ENCODE measurements around the gene KLHL22. TPM values are rescaled to one million over a fixed set of nuclear protein-coding genes. Genes with fewer than 3 reads are reported as not detected.
A peak's percentile ranks its signal among the peaks of the same experiment; 100 is the strongest.
"Not testable (repeated sequence)": the region's sequence is repeated elsewhere in the genome, so short reads cannot be mapped to it uniquely, and the experiment has no call there.

Gene KLHL22
- total and polyA plus RNA-seq, 2 experiments from 2014 or later, result 33.8 to 55.0 TPM

- H3K4me1 ChIP-seq (ENCODE audit: low read depth), result no peaks in the 10 kb centered on the region
- no peak for TF ChIP-seq CTCF (IDR thresholded peaks at IDR 0.05; ENCODE audit: low read depth, low read length)
- no peak overlapping the region for H3K27ac ChIP-seq
- H3K4me3 ChIP-seq, result no peak overlapping the region
- H3K36me3 ChIP-seq, result no peaks in the 10 kb centered on the region
- H3K9me3 ChIP-seq (ENCODE audit: low read depth), result no peaks in the 10 kb centered on the region
- H3K27me3 ChIP-seq, result no peaks in the 10 kb centered on the region
- no peak for DNase-seq (ENCODE audit: low read depth in 1 of 2, low spot score in 1 of 2)
These were observed 11.8 kb downstream of the KLHL22 start for GRCh38 chr22:20483771-20484170.

GRCh38 chr22:20483143-20483506 is 12.5 kb downstream of the KLHL22 start:
- DNase-seq (ENCODE audit: low read depth in 1 of 2, low spot score in 1 of 2); H3K36me3 ChIP-seq; H3K27ac ChIP-seq; H3K4me1 ChIP-seq (ENCODE audit: low read depth); H3K27me3 ChIP-seq; H3K4me3 ChIP-seq; H3K9me3 ChIP-seq (ENCODE audit: low read depth): not testable (repeated sequence)

GRCh38 chr22:20479612-20480196 is 15.9 kb downstream of the KLHL22 start:
- H3K27ac ChIP-seq, result no peak overlapping the region
- H3K4me1 ChIP-seq (ENCODE audit: low read depth), result no peaks in the 10 kb centered on the region
- no peak for TF ChIP-seq CTCF (IDR thresholded peaks at IDR 0.05; ENCODE audit: low read depth, low read length)

GRCh38 chr22:20478059-20478458 is 17.5 kb downstream of the KLHL22 start:
- not testable (repeated sequence) for DNase-seq (ENCODE audit: low read depth in 1 of 2, low spot score in 1 of 2); H3K27me3 ChIP-seq; H3K9me3 ChIP-seq (ENCODE audit: low read depth); H3K27ac ChIP-seq; H3K4me1 ChIP-seq (ENCODE audit: low read depth); H3K36me3 ChIP-seq; H3K4me3 ChIP-seq

More at GRCh38 chr22:20479612-20480196, 15.9 kb downstream of the KLHL22 start:
- Histone ChIP-seq H3K27me3 (no peaks in the 10 kb centered on the region), H3K36me3 (no peaks in the 10 kb centered on the region), H3K4me3 (no peak overlapping the region), H3K9me3 (ENCODE audit: low read depth) (no peaks in the 10 kb centered on the region)
- DNase-seq (ENCODE audit: low read depth in 1 of 2, low spot score in 1 of 2), result peak in 1 of 2 donors; percentile 29

- not testable (repeated sequence) for H3K36me3 ChIP-seq; H3K9me3 ChIP-seq (ENCODE audit: low read depth); DNase-seq (ENCODE audit: low read depth in 1 of 2, low spot score in 1 of 2); H3K27ac ChIP-seq; H3K4me1 ChIP-seq (ENCODE audit: low read depth); H3K27me3 ChIP-seq; H3K4me3 ChIP-seq
These were observed 20.0 kb downstream of the KLHL22 start for GRCh38 chr22:20475569-20475968.

- Histone ChIP-seq H3K4me1 (ENCODE audit: low read depth) (no peaks in the 10 kb centered on the region), H3K27me3 (no peaks in the 10 kb centered on the region), H3K36me3 (peaks cover 2% of the 10 kb centered on the region), H3K4me3 (no peak overlapping the region), H3K9me3 (ENCODE audit: low read depth) (no peaks in the 10 kb centered on the region), H3K27ac (no peak overlapping the region)
- TF ChIP-seq CTCF (IDR thresholded peaks at IDR 0.05; ENCODE audit: low read depth, low read length), result no peak
- no peak for DNase-seq (ENCODE audit: low read depth in 1 of 2, low spot score in 1 of 2)
These were observed 20.5 kb downstream of the KLHL22 start for GRCh38 chr22:20475115-20475436.

GRCh38 chr22:20472629-20473442 is 22.8 kb downstream of the KLHL22 start:
- Histone ChIP-seq H3K4me3 (no peak overlapping the region), H3K9me3 (ENCODE audit: low read depth) (no peaks in the 10 kb centered on the region), H3K27me3 (no peaks in the 10 kb centered on the region), H3K27ac (no peak overlapping the region), H3K36me3 (peaks cover 2% of the 10 kb centered on the region), H3K4me1 (ENCODE audit: low read depth) (peaks cover 18% of the 10 kb centered on the region)
- TF ChIP-seq CTCF (IDR thresholded peaks at IDR 0.05; ENCODE audit: low read depth, low read length), result no peak
- no peak for DNase-seq (ENCODE audit: low read depth in 1 of 2, low spot score in 1 of 2)
